Measurements from ENCODE around the gene C1orf35. TPM values are rescaled to one million over a fixed set of nuclear protein-coding genes. Genes with fewer than 3 reads are reported as not detected.

The C1orf35 gene
- polyA plus RNA-seq, 3 donors: 6.9 to 34.2 (median 10.6) TPM

GRCh38 chr1:228064741-228065542 lies 38.2 kb downstream of the C1orf35 start:
- Mint-ChIP-seq H3K27me3 (ENCODE audit: low read depth in 3 of 3) (peaks cover 32 to 44% (median 41%) of the 10 kb centered on the region in 3 donors), H3K9me3 (peaks cover 0 to 10% (median 4%) of the 10 kb centered on the region in 7 donors), H3K36me3 (peaks cover 1 to 3% of the 10 kb centered on the region in 2 donors), H3K27ac (no peak overlapping the region), H3K4me3 (no peak overlapping the region), H3K4me1 (peaks cover 7% of the 10 kb centered on the region)
- DNase-seq: no peak
- Histone ChIP-seq H3K27me3 (ENCODE audit: control insufficient read depth in 2 of 2, insufficient read depth in 2 of 2, low read length in 2 of 2) (peaks cover 13 to 41% of the 10 kb centered on the region in 2 donors), H3K4me3 (replicated peaks in 1 of 3; ENCODE audit: low read depth in 2 of 3, low read length in 3 of 3) (no peak overlapping the region), H3K79me2 (ENCODE audit: insufficient read depth, low read length) (no peaks in the 10 kb centered on the region), H3K9ac (ENCODE audit: insufficient read depth, low read length, poor library complexity, severe bottlenecking) (no peak overlapping the region), H4K20me1 (ENCODE audit: insufficient read depth, low read length) (no peaks in the 10 kb centered on the region), H3K4me1 (ENCODE audit: control insufficient read depth in 1 of 2, insufficient read depth in 2 of 2, low read length in 2 of 2) (peaks cover 8 to 9% of the 10 kb centered on the region in 2 donors), H3K36me3 (replicated peaks in 1 of 2; ENCODE audit: control insufficient read depth in 1 of 2, insufficient read depth in 2 of 2, low read length in 2 of 2) (no peaks in the 10 kb centered on the region), H3K4me2 (replicated peaks; ENCODE audit: extremely low read depth, low read length, poor library complexity, severe bottlenecking) (no peak overlapping the region), H3K9me3 (replicated peaks in 1 of 2; ENCODE audit: control insufficient read depth in 1 of 2, insufficient read depth in 1 of 2, low read length in 2 of 2) (peaks cover 0 to 4% of the 10 kb centered on the region in 2 donors), H2AFZ (ENCODE audit: insufficient read depth, low read depth, low read length, poor library complexity, severe bottlenecking) (no peak overlapping the region), H3K27ac (ENCODE audit: low read depth in 1 of 2, low read length in 2 of 2) (no peak overlapping the region)
- no peak for TF ChIP-seq CTCF (IDR thresholded peaks at IDR 0.05)
- 88% methylated on average over 9 of the region's 15 CpGs for WGBS (ENCODE audit: insufficient coverage)
- intact Hi-C loops (cut with micrococcal nuclease): no loop called here

- peaks cover 0 to 14% (median 9%) of the 10 kb centered on the region in 7 donors for H3K9me3 Mint-ChIP-seq
- TF ChIP-seq CTCF (IDR thresholded peaks at IDR 0.05): no peak
- Histone ChIP-seq H3K79me2 (ENCODE audit: insufficient read depth, low read length) (no peaks in the 10 kb centered on the region), H3K36me3 (replicated peaks in 1 of 2; ENCODE audit: control insufficient read depth in 1 of 2, insufficient read depth in 2 of 2, low read length in 2 of 2) (no peaks in the 10 kb centered on the region), H3K27ac (ENCODE audit: low read depth in 1 of 2, low read length in 2 of 2) (no peak overlapping the region), H3K27me3 (ENCODE audit: control insufficient read depth in 2 of 2, insufficient read depth in 2 of 2, low read length in 2 of 2) (peaks cover 16 to 48% of the 10 kb centered on the region in 2 donors), H4K20me1 (ENCODE audit: insufficient read depth, low read length) (no peaks in the 10 kb centered on the region), H3K4me1 (ENCODE audit: control insufficient read depth in 1 of 2, insufficient read depth in 2 of 2, low read length in 2 of 2) (peaks cover 14 to 16% of the 10 kb centered on the region in 2 donors), H2AFZ (ENCODE audit: insufficient read depth, low read depth, low read length, poor library complexity, severe bottlenecking) (no peak overlapping the region), H3K4me2 (replicated peaks; ENCODE audit: extremely low read depth, low read length, poor library complexity, severe bottlenecking) (no peak overlapping the region), H3K4me3 (replicated peaks in 1 of 3; ENCODE audit: low read depth in 2 of 3, low read length in 3 of 3) (no peak overlapping the region), H3K9me3 (replicated peaks in 1 of 2; ENCODE audit: control insufficient read depth in 1 of 2, insufficient read depth in 1 of 2, low read length in 2 of 2) (peaks cover 0 to 4% of the 10 kb centered on the region in 2 donors), H3K9ac (ENCODE audit: insufficient read depth, low read length, poor library complexity, severe bottlenecking) (no peak overlapping the region)
- 60% methylated on average over 3 of the region's 8 CpGs for WGBS (ENCODE audit: insufficient coverage)
- peaks cover 3% of the 10 kb centered on the region in 2 donors for H3K36me3 Mint-ChIP-seq
- no peak overlapping the region for H3K4me3 Mint-ChIP-seq
- intact Hi-C loops (cut with micrococcal nuclease): no loop called here
- no peak for DNase-seq
- H3K4me1 Mint-ChIP-seq: peaks cover 11% of the 10 kb centered on the region
- H3K27me3 Mint-ChIP-seq (ENCODE audit: low read depth in 3 of 3): peaks cover 36 to 51% (median 48%) of the 10 kb centered on the region in 3 donors
- H3K27ac Mint-ChIP-seq: no peak overlapping the region
Measured at GRCh38 chr1:228064296-228064695, 38.8 kb downstream of the C1orf35 start.

All from CD14-positive monocyte (primary cell).